GM21381 (cell line): ENCODE results near the gene DLGAP1.
"Not testable (repeated sequence)": the region's sequence is repeated elsewhere in the genome, so short reads cannot be mapped to it uniquely, and the experiment has no call there.

Source experiments
- ATAC-seq: cut with Tn5 transposase; IDR thresholded peaks from one replicate; pipeline ENCODE4 v1.9.1; 2021; ENCODE audit warnings: mild to moderate bottlenecking, moderate library complexity; ENCODE audit not compliant: unreplicated experiment

DLGAP1 gene

GRCh38 chr18:4292696-4293095 lies 162.4 kb downstream of the DLGAP1 start:
- ATAC-seq = no peak

GRCh38 chr18:4287340-4287739 lies 167.8 kb downstream of the DLGAP1 start:
- ATAC-seq = not testable (repeated sequence)

GRCh38 chr18:4286256-4286655 lies 168.9 kb downstream of the DLGAP1 start:
- ATAC-seq = no peak

GRCh38 chr18:4285525-4285924 lies 169.6 kb downstream of the DLGAP1 start:
- no peak for ATAC-seq

GRCh38 chr18:4284528-4284927 lies 170.6 kb downstream of the DLGAP1 start:
- no peak for ATAC-seq

GRCh38 chr18:4283746-4284291 lies 171.3 kb downstream of the DLGAP1 start:
- no peak for ATAC-seq

GRCh38 chr18:4282954-4283353 lies 172.2 kb downstream of the DLGAP1 start:
- ATAC-seq = no peak

- ATAC-seq = no peak
These were observed 178.0 kb downstream of the DLGAP1 start for GRCh38 chr18:4276953-4277585.

GRCh38 chr18:4271952-4272351 lies 183.2 kb downstream of the DLGAP1 start:
- no peak for ATAC-seq

GRCh38 chr18:4270988-4271387 lies 184.1 kb downstream of the DLGAP1 start:
- no peak for ATAC-seq

GRCh38 chr18:4270016-4270415 lies 185.1 kb downstream of the DLGAP1 start:
- ATAC-seq = no peak

- ATAC-seq = no peak
These were observed 187.5 kb downstream of the DLGAP1 start for GRCh38 chr18:4267641-4268040.

- ATAC-seq = no peak
These were observed 190.7 kb downstream of the DLGAP1 start for GRCh38 chr18:4264347-4264791.

- no peak for ATAC-seq
These were observed 195.0 kb downstream of the DLGAP1 start for GRCh38 chr18:4260107-4260506.

- ATAC-seq = no peak
These were observed 198.2 kb downstream of the DLGAP1 start for GRCh38 chr18:4256766-4257417.

GRCh38 chr18:4254840-4255239 lies 200.3 kb downstream of the DLGAP1 start:
- ATAC-seq = no peak

- no peak for ATAC-seq
These were observed 202.3 kb downstream of the DLGAP1 start for GRCh38 chr18:4252829-4253228.

GRCh38 chr18:4251873-4252272 lies 203.2 kb downstream of the DLGAP1 start:
- ATAC-seq = no peak

- no peak for ATAC-seq
These were observed 203.9 kb downstream of the DLGAP1 start for GRCh38 chr18:4251206-4251605.

GRCh38 chr18:4250141-4250540 lies 205.0 kb downstream of the DLGAP1 start:
- ATAC-seq = no peak

GRCh38 chr18:4248686-4249085 lies 206.4 kb downstream of the DLGAP1 start:
- ATAC-seq = no peak

- ATAC-seq = no peak
These were observed 208.7 kb downstream of the DLGAP1 start for GRCh38 chr18:4246374-4246773.
